Endothelial cell of umbilical vein (primary cell): Measurements from ENCODE around the gene TRMT11. TPM values are rescaled to one million over a fixed set of nuclear protein-coding genes. Genes with fewer than 3 reads are reported as not detected.
A peak's percentile ranks its signal among the peaks of the same experiment; 100 is the strongest.

Source experiments
- BruUV-seq: library from RNA; stranded (reverse); fragments of 400-500 nt; replicated peaks from 2 replicates; lab custom pipeline; 2021; lab: Mats Ljungman, UMichigan
- CTCF ChIA-PET: fragments of 300-600, 350-600 bp; sonication (Branson Sonifier 250); formaldehyde crosslinking; loops from one replicate; lab custom pipeline; 2021; ENCODE audit warnings: antibody characterized with exemption, inconsistent platforms; lab: Charles Lee
- POLR2A ChIA-PET: fragments of 300-600, 350-600 bp; sonication (Branson Sonifier 250); formaldehyde crosslinking; loops from one replicate; lab custom pipeline; 2021; ENCODE audit warnings: antibody characterized with exemption, inconsistent platforms; lab: Charles Lee
- DNase-seq: peaks from one replicate; pipeline ENCODE4 v3.0.0-alpha.2; 2011; ENCODE audit warnings: low read depth, low spot score
- FAIRE-seq: peaks from 2 replicates; lab custom pipeline; 2011; peaks lifted over from hg19 to GRCh38; lab: Jason Lieb, UNC
- H2AFZ ChIP-seq: 2 replicates; pipeline ENCODE4 v1.6.0; 2012; ENCODE audit warnings: low read depth, low read length, control low read depth, inconsistent platforms
- H3K27ac ChIP-seq: 2 replicates; pipeline ENCODE4 v1.5.1; 2011; ENCODE audit warnings: low read depth, mild to moderate bottlenecking, control low read depth, low read length, moderate library complexity; ENCODE audit not compliant: insufficient read depth
- H3K27me3 ChIP-seq, 2 experiments: 2 replicates each; pipeline versions ENCODE4 v1.6.0 to v1.6.1; 2011; ENCODE audit warnings: low read length in 2 of 2, mixed read lengths in 1 of 2; ENCODE audit not compliant: control insufficient read depth in 2 of 2, insufficient read depth in 2 of 2
- H3K36me3 ChIP-seq, 2 experiments: 2 replicates in 1 of 2; 3 replicates in 1 of 2; pipeline ENCODE4 v1.5.1; 2011; ENCODE audit warnings: low read length in 2 of 2, mild to moderate bottlenecking in 1 of 2, moderate library complexity in 1 of 2; ENCODE audit not compliant: control insufficient read depth in 2 of 2, insufficient read depth in 2 of 2; ENCODE audit errors: extremely low read depth in 1 of 2
- H3K4me1 ChIP-seq: 3 replicates; pipeline ENCODE4 v1.5.1; 2011; ENCODE audit warnings: mild to moderate bottlenecking, low read length; ENCODE audit not compliant: control insufficient read depth, insufficient read depth; ENCODE audit errors: extremely low read depth
- H3K4me2 ChIP-seq: 2 replicates; pipeline ENCODE4 v1.6.1; 2011; ENCODE audit warnings: low read length, control low read depth, mixed read lengths; ENCODE audit not compliant: insufficient read depth
- H3K4me3 ChIP-seq, 3 experiments: fragments of 200-600 bp in 1 of 3; sonication (generic), shearing (Covaris generic) in 1 of 3; replicated peaks in 1 of 3; 2 replicates each; pipeline ENCODE4 v1.5.1; 2011 to 2016; ENCODE audit warnings: control low read depth in 3 of 3, low read length in 3 of 3, mild to moderate bottlenecking in 2 of 3, inconsistent platforms in 1 of 3, low read depth in 1 of 3, moderate library complexity in 1 of 3; ENCODE audit not compliant: insufficient read depth in 1 of 3
- H3K79me2 ChIP-seq: 2 replicates; pipeline ENCODE4 v1.6.0; 2012; ENCODE audit warnings: low read length, inconsistent platforms; ENCODE audit not compliant: control insufficient read depth, insufficient read depth
- H3K9ac ChIP-seq: replicated peaks from 2 replicates; pipeline ENCODE3; 2011; ENCODE audit warnings: low read length, control low read depth; ENCODE audit not compliant: insufficient read depth; ENCODE audit errors: extremely low read depth
- H3K9me1 ChIP-seq: replicated peaks from 3 replicates; pipeline ENCODE4 v1.6.0; 2011; ENCODE audit warnings: mild to moderate bottlenecking, low read length; ENCODE audit not compliant: control insufficient read depth, insufficient read depth; ENCODE audit errors: extremely low read depth
- H3K9me3 ChIP-seq: replicated peaks from 2 replicates; pipeline ENCODE4 v1.5.1; 2012; ENCODE audit warnings: low read length, inconsistent platforms; ENCODE audit not compliant: control insufficient read depth, insufficient read depth
- H4K20me1 ChIP-seq: replicated peaks from 2 replicates; pipeline ENCODE3; 2011; ENCODE audit warnings: mild to moderate bottlenecking, low read length; ENCODE audit not compliant: control insufficient read depth, insufficient read depth; ENCODE audit errors: extremely low read depth
- CTCF ChIP-seq, 2 donors: IDR thresholded peaks; 1 replicate in 1 of 2; 2 replicates in 1 of 2; pipeline ENCODE4 v1.5.1; 2011; ENCODE audit warnings: low read length in 2 of 2, mild to moderate bottlenecking in 2 of 2, moderate library complexity in 2 of 2, control low read depth in 1 of 2, inconsistent platforms in 1 of 2, low read depth in 1 of 2; ENCODE audit not compliant: insufficient read depth in 1 of 2; ENCODE audit errors: extremely low read depth in 1 of 2
- EZH2 ChIP-seq: IDR thresholded peaks from 2 replicates; pipeline ENCODE4 v1.6.1; 2012; ENCODE audit warnings: borderline replicate concordance, low read depth, mild to moderate bottlenecking, moderate library complexity, low read length, inconsistent platforms; ENCODE audit not compliant: severe bottlenecking
- dilution Hi-C: fragments of 300-500 bp; cut with MboI; formaldehyde crosslinking; loops from one replicate; pipeline ENCODE4 v1.15.0; 2019; ENCODE audit warnings: low sequenced_read_pairs; ENCODE audit not compliant: extremely low pct_ligation_motif_present
- intact Hi-C: fragments of 100-400 bp; cut with micrococcal nuclease; formaldehyde crosslinking; loops from one replicate; pipeline ENCODE4 v1.10.0; 2022
- polyA plus RNA-seq, 4 experiments: library from polyadenylated mRNA; depleted of rRNA in 3 of 4; stranded (reverse) in 3 of 4; unstranded in 1 of 4; fragments of >200 nt; gene quantifications; 2 replicates each; pipeline versions ENCODE4 v1.2.1 to v1.2.3, GENCODE V29; 2011 to 2012; ENCODE audit warnings: missing spikeins in 1 of 4
- total RNA-seq: library from RNA; stranded (reverse); gene quantifications from 2 replicates; pipeline ENCODE4 v1.2.3, GENCODE V29; 2021

Gene TRMT11
- total and polyA plus RNA-seq, 2 donors (not counting 3 experiments of a cell fraction or from before 2014, with no cell fraction given) = 5.1 to 10.7 TPM

GRCh38 chr6:125995972-125996580 lies 9.7 kb downstream of the TRMT11 start:
- no peak overlapping the region for H3K27ac ChIP-seq
- H4K20me1 ChIP-seq = peaks cover 4% of the 10 kb centered on the region
- CTCF ChIA-PET = interaction anchor here (0.6 to 2.8 kb wide), 44 partner anchors 9 to 1694 kb away, joined by 3 to 18 read pairs (median 3); partner anchors contain the start of genes HINT3, NCOA7, RNF146 and TRMT11
- BruUV-seq = no TSS peak
- H2AFZ ChIP-seq = no peak overlapping the region
- no peaks in the 10 kb centered on the region for H3K9me1 ChIP-seq
- H3K27me3 ChIP-seq = no peaks in the 10 kb centered on the region
- DNase-seq (peak; percentile 74), FAIRE-seq (peak; percentile 55)
- no peaks in the 10 kb centered on the region for H3K4me1 ChIP-seq
- TF ChIP-seq EZH2 (no peak), CTCF (IDR thresholded peaks at IDR 0.05; ENCODE audit: extremely low read depth in 1 of 2, insufficient read depth in 1 of 2, low read depth in 1 of 2, low read length in 2 of 2) (peak; percentile 84 to 97)
- H3K9me3 ChIP-seq = no peaks in the 10 kb centered on the region
- no peak overlapping the region for H3K9ac ChIP-seq
- intact Hi-C loops = loop anchor here (1.0 to 5.0 kb wide), 8 partner anchors 175 to 1271 kb away; partner anchors contain the start of gene RNF146
- POLR2A ChIA-PET = interaction anchor here (1.2 kb wide), 1 partner anchor 9 kb away, joined by 4 read pairs; the partner anchor contains the start of gene TRMT11
- H3K79me2 ChIP-seq = peaks cover 9% of the 10 kb centered on the region
- peak overlapping the region; percentile 44 for H3K4me2 ChIP-seq
- H3K4me3 ChIP-seq = no peak overlapping the region
- dilution Hi-C loops = no loop called here
- peaks cover 0 to 7% of the 10 kb centered on the region in 2 experiments for H3K36me3 ChIP-seq
